ENCODE data around the gene DCTN2. TPM values are rescaled to one million over a fixed set of nuclear protein-coding genes. Genes with fewer than 3 reads are reported as not detected.
"Not testable (repeated sequence)": the region's sequence is repeated elsewhere in the genome, so short reads cannot be mapped to it uniquely, and the experiment has no call there.

The DCTN2 gene
- total RNA-seq, 1 experiment from 2014 or later = 121 TPM

- no peak for DNase-seq
- Mint-ChIP-seq H3K4me1 (ENCODE audit: low read depth, unreplicated experiment) (no peaks in the 10 kb centered on the region), H3K9me3 (ENCODE audit: low read depth, unreplicated experiment) (no peaks in the 10 kb centered on the region), H3K27me3 (ENCODE audit: unreplicated experiment) (peaks cover 68% of the 10 kb centered on the region), H3K27ac (ENCODE audit: unreplicated experiment) (no peak overlapping the region), H3K36me3 (ENCODE audit: insufficient read depth, unreplicated experiment) (no peaks in the 10 kb centered on the region), H3K4me3 (ENCODE audit: low read depth, unreplicated experiment) (no peak overlapping the region)
- CTCF ChIA-PET = interaction anchor here (0.6 kb wide), 1 partner anchor 14 kb away, joined by 4 read pairs; no protein-coding TSS in a partner anchor
- TF ChIP-seq, protein P1, sequence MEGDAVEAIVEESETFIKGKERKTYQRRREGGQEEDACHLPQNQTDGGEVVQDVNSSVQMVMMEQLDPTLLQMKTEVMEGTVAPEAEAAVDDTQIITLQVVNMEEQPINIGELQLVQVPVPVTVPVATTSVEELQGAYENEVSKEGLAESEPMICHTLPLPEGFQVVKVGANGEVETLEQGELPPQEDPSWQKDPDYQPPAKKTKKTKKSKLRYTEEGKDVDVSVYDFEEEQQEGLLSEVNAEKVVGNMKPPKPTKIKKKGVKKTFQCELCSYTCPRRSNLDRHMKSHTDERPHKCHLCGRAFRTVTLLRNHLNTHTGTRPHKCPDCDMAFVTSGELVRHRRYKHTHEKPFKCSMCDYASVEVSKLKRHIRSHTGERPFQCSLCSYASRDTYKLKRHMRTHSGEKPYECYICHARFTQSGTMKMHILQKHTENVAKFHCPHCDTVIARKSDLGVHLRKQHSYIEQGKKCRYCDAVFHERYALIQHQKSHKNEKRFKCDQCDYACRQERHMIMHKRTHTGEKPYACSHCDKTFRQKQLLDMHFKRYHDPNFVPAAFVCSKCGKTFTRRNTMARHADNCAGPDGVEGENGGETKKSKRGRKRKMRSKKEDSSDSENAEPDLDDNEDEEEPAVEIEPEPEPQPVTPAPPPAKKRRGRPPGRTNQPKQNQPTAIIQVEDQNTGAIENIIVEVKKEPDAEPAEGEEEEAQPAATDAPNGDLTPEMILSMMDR (IDR thresholded peaks at IDR 0.05; ENCODE audit: unreplicated experiment) = no peak
- intact Hi-C loops (cut with micrococcal nuclease; ENCODE audit: unreplicated experiment) = no loop called here
- BruUV-seq (replicated peaks) = no TSS peak
These were observed 22.9 kb upstream of the DCTN2 start for GRCh38 chr12:57569858-57570257.

DNA sequence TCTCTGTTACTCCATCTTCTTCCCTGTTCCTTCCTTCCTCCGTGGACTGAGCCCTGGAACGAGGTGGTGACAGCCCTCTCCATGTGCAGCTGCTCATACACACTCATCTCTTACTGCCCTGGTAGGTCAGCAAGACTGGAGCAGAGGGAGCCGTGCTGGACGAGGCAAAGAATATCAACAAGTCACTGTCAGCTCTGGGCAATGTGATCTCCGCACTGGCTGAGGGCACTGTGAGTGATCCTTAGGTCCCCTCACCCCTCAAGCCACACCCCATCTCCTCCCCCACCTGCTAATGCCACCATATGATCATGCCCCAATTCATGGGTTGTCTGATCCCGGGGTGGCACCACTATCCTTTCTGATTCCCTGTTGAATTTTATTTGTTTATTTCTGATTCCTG is 21.8 kb upstream of the DCTN2 start:
- TF ChIP-seq, protein P1 (IDR thresholded peaks at IDR 0.05; ENCODE audit: unreplicated experiment) = no peak
- H3K27ac Mint-ChIP-seq (ENCODE audit: unreplicated experiment) = no peak overlapping the region
- CTCF ChIA-PET = no interaction called here
- intact Hi-C loops (cut with micrococcal nuclease; ENCODE audit: unreplicated experiment) = no loop called here
- H3K4me3 Mint-ChIP-seq (ENCODE audit: low read depth, unreplicated experiment) = no peak overlapping the region
- peaks cover 76% of the 10 kb centered on the region for H3K27me3 Mint-ChIP-seq (ENCODE audit: unreplicated experiment)
- H3K36me3 Mint-ChIP-seq (ENCODE audit: insufficient read depth, unreplicated experiment) = no peaks in the 10 kb centered on the region
- no peak for DNase-seq
- H3K4me1 Mint-ChIP-seq (ENCODE audit: low read depth, unreplicated experiment) = no peaks in the 10 kb centered on the region
- no peaks in the 10 kb centered on the region for H3K9me3 Mint-ChIP-seq (ENCODE audit: low read depth, unreplicated experiment)
- BruUV-seq (replicated peaks) = no TSS peak

GRCh38 chr12:57564178-57564740 is 17.3 kb upstream of the DCTN2 start:
- H3K27me3 Mint-ChIP-seq (ENCODE audit: unreplicated experiment) = peaks cover 60% of the 10 kb centered on the region
- CTCF ChIA-PET = interaction anchor here (0.9 kb wide), 1 partner anchor 19 kb away, joined by 3 read pairs; no protein-coding TSS in a partner anchor
- no peaks in the 10 kb centered on the region for H3K4me1 Mint-ChIP-seq (ENCODE audit: low read depth, unreplicated experiment)
- BruUV-seq (replicated peaks) = no TSS peak
- H3K36me3 Mint-ChIP-seq (ENCODE audit: insufficient read depth, unreplicated experiment) = no peaks in the 10 kb centered on the region
- no peaks in the 10 kb centered on the region for H3K9me3 Mint-ChIP-seq (ENCODE audit: low read depth, unreplicated experiment)
- H3K4me3 Mint-ChIP-seq (ENCODE audit: low read depth, unreplicated experiment) = no peak overlapping the region
- TF ChIP-seq, protein P1 (IDR thresholded peaks at IDR 0.05; ENCODE audit: unreplicated experiment) = no peak
- H3K27ac Mint-ChIP-seq (ENCODE audit: unreplicated experiment) = no peak overlapping the region
- intact Hi-C loops (cut with micrococcal nuclease; ENCODE audit: unreplicated experiment) = no loop called here
- DNase-seq = no peak

- TF ChIP-seq, protein P1 (IDR thresholded peaks at IDR 0.05; ENCODE audit: unreplicated experiment) = no peak
- DNase-seq = no peak
- BruUV-seq (replicated peaks) = no TSS peak
- no peaks in the 10 kb centered on the region for H3K4me1 Mint-ChIP-seq (ENCODE audit: low read depth, unreplicated experiment)
- peaks cover 51% of the 10 kb centered on the region for H3K27me3 Mint-ChIP-seq (ENCODE audit: unreplicated experiment)
- H3K9me3 Mint-ChIP-seq (ENCODE audit: low read depth, unreplicated experiment) = no peaks in the 10 kb centered on the region
- CTCF ChIA-PET = no interaction called here
- no peaks in the 10 kb centered on the region for H3K36me3 Mint-ChIP-seq (ENCODE audit: insufficient read depth, unreplicated experiment)
- intact Hi-C loops (cut with micrococcal nuclease; ENCODE audit: unreplicated experiment) = no loop called here
- no peak overlapping the region for H3K27ac Mint-ChIP-seq (ENCODE audit: unreplicated experiment)
- no peak overlapping the region for H3K4me3 Mint-ChIP-seq (ENCODE audit: low read depth, unreplicated experiment)
These were observed 16.4 kb upstream of the DCTN2 start for GRCh38 chr12:57563358-57563757.

DNA sequence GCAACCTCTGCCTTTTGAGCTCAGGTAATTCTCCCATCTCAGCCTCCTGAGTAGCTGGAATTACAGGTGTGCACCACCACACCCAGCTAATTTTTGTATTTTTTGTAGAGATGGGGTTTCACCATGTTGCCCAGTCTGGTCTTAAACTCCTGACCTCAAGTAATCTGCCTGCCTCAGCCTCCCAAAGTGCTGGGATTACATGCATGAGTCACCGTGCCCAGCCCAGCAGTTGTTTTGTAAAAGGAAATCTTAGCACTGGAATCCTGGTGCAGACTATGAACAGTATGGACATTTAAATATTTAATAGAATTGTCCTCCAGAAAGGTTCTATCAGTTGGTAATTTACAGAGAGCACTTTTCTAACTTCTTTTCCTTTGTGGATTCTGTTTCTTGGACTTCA is 14.1 kb upstream of the DCTN2 start:
- H3K9me3 Mint-ChIP-seq (ENCODE audit: low read depth, unreplicated experiment); DNase-seq; BruUV-seq (replicated peaks); H3K36me3 Mint-ChIP-seq (ENCODE audit: insufficient read depth, unreplicated experiment); H3K27ac Mint-ChIP-seq (ENCODE audit: unreplicated experiment); CTCF ChIA-PET; H3K4me3 Mint-ChIP-seq (ENCODE audit: low read depth, unreplicated experiment); H3K4me1 Mint-ChIP-seq (ENCODE audit: low read depth, unreplicated experiment); intact Hi-C loops (cut with micrococcal nuclease; ENCODE audit: unreplicated experiment): not testable (repeated sequence)
- peaks cover 35% of the 10 kb centered on the region for H3K27me3 Mint-ChIP-seq (ENCODE audit: unreplicated experiment)

Data from Calu3 (cell line).